Measurements from ENCODE around the gene NUAK1.
A peak's percentile ranks its signal among the peaks of the same experiment; 100 is the strongest.

The NUAK1 gene

GRCh38 chr12:106130474-106131113, 8.2 kb downstream of the NUAK1 start:
- no peak for DNase-seq

GRCh38 chr12:106128585-106129328, 10.0 kb downstream of the NUAK1 start:
- DNase-seq: no peak

DNA sequence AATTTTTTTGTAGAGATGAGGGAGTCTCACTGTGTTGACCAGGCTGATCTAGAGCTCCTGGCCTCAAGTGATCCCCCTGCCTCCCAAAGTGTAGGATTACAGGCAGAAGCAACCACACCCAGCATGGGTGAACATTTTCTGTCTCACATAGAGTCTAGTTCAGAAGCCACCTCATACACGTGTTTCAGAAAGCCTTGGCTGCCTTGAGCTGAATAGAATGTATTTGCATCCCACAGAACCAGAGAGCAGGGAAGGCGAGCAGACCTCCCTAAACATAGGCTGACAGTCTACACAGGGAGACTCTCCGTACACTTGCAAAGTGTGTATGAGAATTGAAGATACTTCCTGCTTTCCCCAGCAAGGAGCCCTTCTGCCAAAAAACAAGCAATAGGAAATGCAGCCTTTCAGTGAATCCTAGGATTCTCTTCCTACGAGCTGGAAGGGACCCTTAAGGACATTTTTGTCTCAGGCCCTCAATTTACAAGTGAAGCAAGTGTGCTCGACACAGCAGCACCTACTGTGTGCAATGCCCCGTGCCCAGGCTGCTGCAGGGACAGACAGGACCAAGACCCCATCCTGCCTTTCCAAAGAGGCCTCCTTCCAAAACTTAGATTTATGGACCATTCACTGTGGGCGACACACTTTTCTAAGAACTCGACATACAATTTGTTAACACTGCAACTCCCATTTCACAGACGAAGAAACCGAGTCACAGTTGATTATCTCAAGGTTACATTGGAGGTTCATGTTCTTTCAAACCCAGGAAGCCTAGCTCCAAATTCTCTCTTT, 11.2 kb downstream of the NUAK1 start:
- DNase-seq: no peak

- DNase-seq: no peak
Observed at GRCh38 chr12:106126441-106127337, 12.1 kb downstream of the NUAK1 start.

GRCh38 chr12:106125351-106126095, 13.2 kb downstream of the NUAK1 start:
- DNase-seq: no peak

- DNase-seq: no peak
Observed at GRCh38 chr12:106123551-106124081, 15.1 kb downstream of the NUAK1 start.

- DNase-seq: no peak
Observed at GRCh38 chr12:106123110-106123509, 15.6 kb downstream of the NUAK1 start.

- DNase-seq: no peak
Observed at GRCh38 chr12:106122004-106122403, 16.8 kb downstream of the NUAK1 start.

DNA sequence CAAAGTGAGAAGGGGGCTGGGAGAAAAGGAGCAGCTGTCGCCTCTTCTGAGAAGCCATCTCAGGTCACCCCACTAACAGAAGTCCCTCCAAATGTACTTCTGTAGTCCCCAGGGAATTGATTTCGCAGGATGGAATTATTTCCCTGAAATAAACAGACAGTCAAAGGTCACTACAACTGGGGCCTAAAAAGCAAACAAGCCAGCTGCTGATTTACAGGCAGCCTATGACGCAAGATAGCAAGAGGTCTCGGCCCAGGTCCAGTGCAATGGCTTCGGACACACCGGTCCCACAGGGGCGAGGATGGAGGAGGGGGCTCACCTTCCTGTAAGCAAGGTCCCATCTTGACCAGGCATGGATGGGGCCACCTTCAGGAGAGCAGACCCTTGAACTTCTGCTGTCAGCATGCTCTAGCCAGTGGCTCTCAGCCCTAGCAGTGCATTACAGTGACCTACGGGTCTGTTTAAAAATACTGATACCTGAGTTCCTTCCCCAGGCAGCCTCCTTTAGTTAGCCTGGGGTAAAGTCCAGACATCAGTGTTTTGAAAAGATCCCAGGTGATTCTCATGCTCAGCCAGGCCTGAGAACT, 18.1 kb downstream of the NUAK1 start:
- no peak for DNase-seq

GRCh38 chr12:106119301-106119700, 19.5 kb downstream of the NUAK1 start:
- no peak for DNase-seq

GRCh38 chr12:106118381-106119130, 20.2 kb downstream of the NUAK1 start:
- no peak for DNase-seq

DNA sequence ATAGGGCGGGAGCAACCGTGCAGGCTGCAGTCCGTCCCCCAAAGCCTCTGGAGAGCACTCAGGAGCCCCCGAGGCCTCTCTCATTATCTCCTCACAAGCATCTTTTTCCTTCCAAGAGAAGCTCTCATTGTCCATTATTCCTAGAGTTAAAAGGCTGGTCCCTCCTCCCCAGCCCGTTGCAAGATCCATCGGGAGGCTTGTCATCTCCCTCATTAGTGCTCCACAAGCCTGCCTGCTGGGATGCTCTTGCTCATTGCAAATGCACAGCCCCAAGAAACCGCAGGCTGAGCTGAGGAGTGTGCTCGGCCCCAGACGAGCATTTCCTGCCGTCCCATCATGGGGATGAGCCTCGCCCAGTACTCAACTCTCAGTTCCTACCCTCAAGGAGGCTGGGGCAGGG, 23.3 kb downstream of the NUAK1 start:
- DNase-seq: no peak

DNA sequence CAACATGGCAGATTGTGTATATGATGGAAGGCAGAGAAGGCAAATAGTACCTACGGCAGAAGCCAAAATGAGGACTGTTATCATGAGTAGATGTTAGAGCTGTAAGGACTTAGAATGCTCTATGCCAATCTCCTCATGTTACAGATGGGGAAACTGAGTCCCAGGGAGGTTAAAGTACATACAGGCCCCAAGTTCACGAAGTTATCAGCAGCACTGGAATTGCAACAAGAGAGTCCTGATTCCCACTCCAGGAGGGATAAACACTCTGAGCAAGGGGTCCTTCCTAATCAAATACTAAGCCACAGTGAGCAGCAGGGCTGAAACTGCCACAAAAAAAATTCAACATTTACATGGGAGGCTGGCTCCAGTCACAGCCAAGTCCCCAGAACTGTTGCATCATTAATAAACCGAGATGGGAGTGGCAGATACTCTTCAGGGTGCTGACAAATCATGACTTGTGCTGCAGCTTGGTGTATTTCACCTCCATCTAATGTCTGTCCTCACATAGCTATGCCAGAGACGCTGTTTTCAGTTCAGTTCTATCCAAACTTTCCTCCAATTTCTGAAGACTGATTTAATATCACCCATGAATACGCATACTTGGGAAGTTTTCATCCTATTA, 24.2 kb downstream of the NUAK1 start:
- no peak for DNase-seq

- DNase-seq: no peak
Observed at GRCh38 chr12:106113824-106114446, 24.8 kb downstream of the NUAK1 start.

- DNase-seq: peak in 2 of 4 experiments; percentile 7 to 9
Observed at GRCh38 chr12:106113446-106113823, 25.3 kb downstream of the NUAK1 start.

- peak; percentile 74 to 91 (median 82) for DNase-seq
Observed at GRCh38 chr12:106113042-106113441, 25.7 kb downstream of the NUAK1 start.

DNA sequence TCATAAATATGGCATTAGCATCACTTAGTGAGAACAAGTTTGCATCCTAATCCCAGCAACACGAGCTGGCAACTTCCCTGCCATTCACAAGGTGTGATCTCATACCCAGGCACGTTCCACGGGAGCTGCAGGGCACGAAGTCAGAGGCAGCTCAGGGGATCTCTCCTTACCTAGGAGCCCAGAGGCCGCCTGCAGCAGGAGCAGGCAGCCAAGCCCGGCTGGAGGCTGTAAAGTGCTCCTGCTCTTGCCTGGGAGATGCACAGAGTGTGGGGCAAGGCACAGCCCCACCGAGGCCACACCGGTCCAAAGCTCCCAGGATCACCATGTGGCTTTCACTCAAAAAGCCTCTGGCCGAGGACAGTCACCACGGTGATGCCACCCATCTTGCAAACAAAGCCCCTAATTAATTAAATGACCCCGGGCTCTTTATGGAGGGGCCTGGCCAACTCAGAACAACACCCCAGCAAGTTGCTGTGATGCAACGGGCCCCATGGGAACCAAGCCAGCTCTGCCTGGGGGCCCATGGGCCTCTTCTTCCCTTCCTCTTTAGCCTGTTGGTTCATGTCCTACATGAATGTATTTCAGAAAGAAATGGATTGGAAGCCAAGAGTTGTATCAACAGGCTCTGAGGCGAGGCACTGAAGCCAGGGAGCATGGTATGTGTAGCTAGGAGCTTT, 26.5 kb downstream of the NUAK1 start:
- DNase-seq: peak; percentile 34 to 63 (median 54)

DNA sequence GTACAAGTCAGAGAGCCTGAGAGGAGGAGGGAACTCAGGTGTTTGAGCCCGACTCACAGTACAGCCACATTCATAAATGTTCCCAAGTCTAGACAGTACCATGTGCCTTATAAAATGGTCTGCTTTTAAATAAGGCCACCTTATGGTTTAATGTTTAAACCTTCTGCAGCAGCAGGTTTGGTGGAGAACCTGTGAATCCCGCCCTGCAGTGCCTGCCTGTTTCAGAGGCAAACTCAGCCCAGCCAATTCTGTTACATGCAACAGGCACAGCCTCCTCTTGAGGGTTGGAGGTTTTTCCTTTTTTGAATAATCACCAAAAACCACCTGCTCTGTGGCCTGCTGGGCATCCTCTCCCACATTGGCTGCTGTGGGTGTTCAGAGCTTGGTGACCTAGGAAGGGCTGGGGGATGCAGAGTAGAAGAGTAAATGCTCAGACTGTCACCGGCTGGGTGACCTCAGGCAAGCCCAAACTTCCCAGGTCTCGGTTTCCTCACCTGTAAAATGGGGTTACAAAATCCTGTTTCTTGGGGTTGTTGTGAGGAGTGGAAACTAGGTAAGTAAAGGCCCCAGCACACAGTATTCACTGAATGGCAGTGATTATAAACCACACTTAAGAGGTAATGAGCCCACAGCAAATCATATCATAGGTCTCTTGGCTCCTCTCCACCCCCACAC, 28.0 kb downstream of the NUAK1 start:
- DNase-seq: no peak

Data from suppressor macrophage (primary cell).